MM.1S (cell line): ENCODE measurements around the gene SAFB.

Experiments used
- DNase-seq: peaks from one replicate; pipeline ENCODE4 v3.0.0-alpha.2; 2015
- H2AFZ ChIP-seq: fragments of 300-600 bp; sonication (generic); 2 replicates; pipeline ENCODE4 v1.6.0; 2016; ENCODE audit warnings: antibody characterized with exemption, low read length
- H3F3A ChIP-seq: fragments of 300-600 bp; sonication (generic); 2 replicates; pipeline ENCODE4 v1.6.1; 2016; ENCODE audit warnings: mild to moderate bottlenecking, antibody characterized with exemption, low read length, moderate library complexity, mixed read lengths; ENCODE audit not compliant: insufficient read depth
- H3K27ac ChIP-seq: fragments of 300-600 bp; sonication (generic); 2 replicates; pipeline ENCODE4 v1.5.1; 2016; ENCODE audit warnings: mild to moderate bottlenecking, low read length
- H3K27me3 ChIP-seq: fragments of 300-600 bp; sonication (generic); replicated peaks from 2 replicates; pipeline ENCODE4 v1.6.0; 2016; ENCODE audit warnings: low read length; ENCODE audit not compliant: insufficient read depth
- H3K36me3 ChIP-seq: fragments of 300-600 bp; sonication (generic); replicated peaks from 2 replicates; pipeline ENCODE4 v1.6.1; 2016; ENCODE audit warnings: mild to moderate bottlenecking, low read length, mixed read lengths; ENCODE audit not compliant: insufficient read depth
- H3K4me1 ChIP-seq: fragments of 300-600 bp; sonication (generic); 2 replicates; pipeline ENCODE4 v1.6.1; 2016; ENCODE audit warnings: low read length, mixed read lengths
- H3K4me2 ChIP-seq: fragments of 300-600 bp; sonication (generic); 2 replicates; pipeline ENCODE4 v1.6.0; 2016; ENCODE audit warnings: low read depth, low read length
- H3K4me3 ChIP-seq: fragments of 300-600 bp; sonication (generic); 2 replicates; pipeline ENCODE4 v1.5.1; 2016; ENCODE audit warnings: low read length, mixed read lengths
- H3K79me2 ChIP-seq: fragments of 300-600 bp; sonication (generic); 2 replicates; pipeline ENCODE4 v1.6.1; 2016; ENCODE audit warnings: mixed run types, low read length, mixed read lengths
- H3K9ac ChIP-seq: fragments of 300-600 bp; sonication (generic); 2 replicates; pipeline ENCODE4 v1.6.1; 2016; ENCODE audit warnings: low read length, mixed read lengths
- H3K9me2 ChIP-seq: fragments of 300-600 bp; sonication (generic); replicated peaks from 2 replicates; pipeline ENCODE4 v1.6.1; 2016; ENCODE audit warnings: mild to moderate bottlenecking, low read length, mixed read lengths; ENCODE audit not compliant: insufficient read depth
- H3K9me3 ChIP-seq: fragments of 300-600 bp; sonication (generic); replicated peaks from 2 replicates; pipeline ENCODE4 v1.6.1; 2016; ENCODE audit warnings: mild to moderate bottlenecking, low read length, mixed read lengths; ENCODE audit not compliant: insufficient read depth
- H4K20me1 ChIP-seq: fragments of 300-600 bp; sonication (generic); 2 replicates; pipeline ENCODE4 v1.6.1; 2016; ENCODE audit warnings: mild to moderate bottlenecking, low read length, moderate library complexity, mixed read lengths; ENCODE audit not compliant: insufficient read depth
- EZH2 ChIP-seq: fragments of 300-600 bp; sonication (generic); optimal IDR thresholded peaks from 2 replicates; pipeline ENCODE3; 2017; ENCODE audit warnings: low read depth, mild to moderate bottlenecking, antibody characterized with exemption, low read length, mixed read lengths
- EZH2phosphoT487 ChIP-seq: fragments of 300-600 bp; sonication (generic); IDR thresholded peaks from 2 replicates; pipeline ENCODE4 v1.6.1; 2018; ENCODE audit warnings: antibody characterized with exemption, low read length
- TF ChIP-seq, protein P1 (sequence below): fragments of 300-600 bp; sonication (generic); IDR thresholded peaks from 2 replicates; pipeline ENCODE4 v1.5.1; 2016; ENCODE audit warnings: antibody characterized with exemption, low read length, mixed read lengths

Gene SAFB

DNA sequence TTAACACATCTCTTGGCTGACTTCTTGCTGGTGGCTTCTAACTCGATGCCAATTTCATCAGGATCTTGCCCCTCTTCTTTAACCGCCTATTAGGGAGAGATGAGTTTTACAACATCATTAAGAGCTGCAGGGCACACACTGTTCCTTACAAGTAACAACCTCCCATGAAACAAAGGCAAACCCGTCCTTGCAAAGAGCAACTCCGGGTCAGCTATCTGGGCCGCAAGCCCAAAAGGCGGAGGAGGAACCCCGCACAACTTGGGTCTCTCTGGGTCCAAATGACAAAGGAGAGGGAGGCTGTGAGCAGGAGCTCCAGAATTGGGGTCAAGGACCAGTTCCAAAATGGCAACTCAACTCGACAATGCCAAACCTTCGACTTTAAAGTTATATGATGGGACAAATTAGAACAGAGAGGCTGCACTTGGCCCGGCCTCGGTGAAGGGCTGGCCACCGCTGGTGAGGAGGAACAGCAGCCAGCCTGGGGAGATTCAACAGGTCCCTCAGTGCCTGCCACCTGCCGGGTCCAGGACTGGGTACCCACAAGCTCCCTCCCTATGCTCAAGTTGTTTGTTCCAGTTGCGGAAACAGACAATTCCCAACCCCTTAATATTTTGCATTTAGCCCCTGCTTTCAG lies 1.5 kb upstream of the SAFB start:
- H2AFZ ChIP-seq, result no peak overlapping the region
- peaks cover 14% of the 10 kb centered on the region; the same call in 1 of the 2 replicates for H3F3A ChIP-seq
- TF ChIP-seq EZH2phosphoT487, result no peak
- TF ChIP-seq EZH2, result no peak
- TF ChIP-seq, protein P1, sequence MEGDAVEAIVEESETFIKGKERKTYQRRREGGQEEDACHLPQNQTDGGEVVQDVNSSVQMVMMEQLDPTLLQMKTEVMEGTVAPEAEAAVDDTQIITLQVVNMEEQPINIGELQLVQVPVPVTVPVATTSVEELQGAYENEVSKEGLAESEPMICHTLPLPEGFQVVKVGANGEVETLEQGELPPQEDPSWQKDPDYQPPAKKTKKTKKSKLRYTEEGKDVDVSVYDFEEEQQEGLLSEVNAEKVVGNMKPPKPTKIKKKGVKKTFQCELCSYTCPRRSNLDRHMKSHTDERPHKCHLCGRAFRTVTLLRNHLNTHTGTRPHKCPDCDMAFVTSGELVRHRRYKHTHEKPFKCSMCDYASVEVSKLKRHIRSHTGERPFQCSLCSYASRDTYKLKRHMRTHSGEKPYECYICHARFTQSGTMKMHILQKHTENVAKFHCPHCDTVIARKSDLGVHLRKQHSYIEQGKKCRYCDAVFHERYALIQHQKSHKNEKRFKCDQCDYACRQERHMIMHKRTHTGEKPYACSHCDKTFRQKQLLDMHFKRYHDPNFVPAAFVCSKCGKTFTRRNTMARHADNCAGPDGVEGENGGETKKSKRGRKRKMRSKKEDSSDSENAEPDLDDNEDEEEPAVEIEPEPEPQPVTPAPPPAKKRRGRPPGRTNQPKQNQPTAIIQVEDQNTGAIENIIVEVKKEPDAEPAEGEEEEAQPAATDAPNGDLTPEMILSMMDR, result no peak
- peak overlapping the region; percentile 91; the same call in 1 of the 2 replicates for H3K9ac ChIP-seq
- peak overlapping the region; percentile 81 for H3K4me2 ChIP-seq
- H3K4me1 ChIP-seq, result peaks cover 39% of the 10 kb centered on the region
- H3K27me3 ChIP-seq, result no peaks in the 10 kb centered on the region
- H3K9me2 ChIP-seq, result no peaks in the 10 kb centered on the region
- peak overlapping the region; percentile 91 for H3K4me3 ChIP-seq
- peaks cover 95% of the 10 kb centered on the region for H3K79me2 ChIP-seq
- H3K36me3 ChIP-seq, result peaks cover 13% of the 10 kb centered on the region
- no peak for DNase-seq
- H3K27ac ChIP-seq, result no peak overlapping the region
- H3K9me3 ChIP-seq, result no peaks in the 10 kb centered on the region
- H4K20me1 ChIP-seq, result peaks cover 35% of the 10 kb centered on the region

DNA sequence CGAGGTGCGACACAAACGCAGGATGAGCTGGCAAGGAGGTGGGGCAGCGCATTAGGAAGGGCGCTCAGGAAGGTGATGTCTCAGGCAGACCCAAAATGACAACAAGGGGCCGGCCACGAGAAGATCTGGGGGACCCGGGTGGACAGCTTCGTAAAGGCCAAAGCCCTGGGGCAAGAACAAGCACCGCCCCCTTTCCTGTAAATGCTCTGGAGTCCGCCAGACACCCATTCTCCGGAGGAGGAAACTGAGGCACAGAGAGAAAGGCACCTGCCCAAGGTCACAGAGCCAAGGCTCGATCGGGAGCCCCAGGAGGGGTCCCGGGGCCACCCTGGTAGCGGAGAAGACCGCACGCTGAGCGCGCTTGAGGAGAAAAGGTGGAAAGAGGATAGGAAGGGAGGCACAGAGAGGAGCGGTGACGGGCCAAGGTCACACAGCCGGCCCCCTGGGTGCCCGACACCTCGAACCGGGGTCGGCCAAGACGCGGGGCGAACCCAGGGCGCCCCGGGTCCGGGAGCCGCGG lies 878 bp upstream of the SAFB start:
- H3K9me3 ChIP-seq, result no peaks in the 10 kb centered on the region
- H3K79me2 ChIP-seq, result peaks cover 98% of the 10 kb centered on the region
- H4K20me1 ChIP-seq, result peaks cover 37% of the 10 kb centered on the region
- peaks cover 42% of the 10 kb centered on the region for H3K4me1 ChIP-seq
- H3K9me2 ChIP-seq, result no peaks in the 10 kb centered on the region
- no peaks in the 10 kb centered on the region for H3K27me3 ChIP-seq
- H2AFZ ChIP-seq, result peak overlapping the region; percentile 93
- peak overlapping the region; percentile 91 for H3K9ac ChIP-seq
- H3F3A ChIP-seq, result peaks cover 14% of the 10 kb centered on the region; the same call in 1 of the 2 replicates
- TF ChIP-seq EZH2phosphoT487 (no peak), EZH2 (no peak)
- TF ChIP-seq, protein P1, result no peak
- peak; percentile 17 for DNase-seq
- H3K27ac ChIP-seq, result peak overlapping the region; percentile 87; the same call in 1 of the 2 replicates
- peaks cover 19% of the 10 kb centered on the region for H3K36me3 ChIP-seq
- H3K4me3 ChIP-seq, result peak overlapping the region; percentile 91
- peak overlapping the region; percentile 81 for H3K4me2 ChIP-seq

DNA sequence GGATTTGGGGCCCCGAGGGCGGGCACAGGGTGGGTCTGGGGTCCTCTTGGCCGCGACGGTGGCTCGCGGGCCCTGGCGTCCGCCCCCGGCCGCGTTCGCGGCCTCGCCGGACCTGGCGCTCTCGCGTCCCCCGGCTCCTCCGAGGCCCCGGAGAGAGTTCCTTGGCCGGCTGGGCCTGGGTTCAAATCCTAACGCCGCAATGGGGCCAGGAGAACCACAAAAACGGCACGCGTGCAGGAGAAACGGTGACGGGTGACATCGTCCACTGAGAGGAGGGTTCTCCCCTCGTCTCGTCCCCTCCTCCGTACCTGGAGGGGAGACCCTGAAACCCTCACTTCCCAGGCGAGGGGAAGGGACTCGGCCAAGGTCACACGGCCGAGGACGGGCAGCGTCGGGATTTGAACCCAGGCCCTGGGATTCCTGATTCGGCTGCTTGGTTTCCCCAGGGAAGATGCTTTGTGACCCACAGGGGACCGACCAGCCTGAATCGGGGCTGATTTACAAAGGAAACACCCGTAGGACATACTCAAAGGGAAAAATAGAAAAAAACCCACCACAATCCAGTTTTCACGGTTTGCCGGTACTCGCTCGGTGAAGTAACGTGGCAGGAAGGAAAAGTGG lies 624 bp downstream of the SAFB start:
- Histone ChIP-seq H3F3A (peaks cover 27% of the 10 kb centered on the region), H3K27me3 (no peaks in the 10 kb centered on the region), H3K4me1 (peaks cover 56% of the 10 kb centered on the region), H3K9me3 (no peaks in the 10 kb centered on the region), H3K36me3 (peaks cover 26% of the 10 kb centered on the region), H3K4me2 (peak overlapping the region; percentile 95), H2AFZ (peak overlapping the region; percentile 69), H3K27ac (peak overlapping the region; percentile 87; the same call in 1 of the 2 replicates), H3K9ac (peak overlapping the region; percentile 90), H3K79me2 (peaks cover 98% of the 10 kb centered on the region), H3K9me2 (no peaks in the 10 kb centered on the region), H3K4me3 (peak overlapping the region; percentile 99), H4K20me1 (peaks cover 42% of the 10 kb centered on the region)
- peak; percentile 27 for DNase-seq
- TF ChIP-seq EZH2phosphoT487, result no peak
- TF ChIP-seq, protein P1, result no peak
